Subcutaneous adipose tissue (tissue), 4 donors: ENCODE results near the gene SCGB3A1. TPM values are rescaled to one million over a fixed set of nuclear protein-coding genes. Genes with fewer than 3 reads are reported as not detected.

Experiments used
- CTCF ChIP-seq: fragments of 450-650 bp; IDR thresholded peaks from one replicate; pipeline ENCODE4 v1.5.1; 2016; ENCODE audit warnings: low read depth, mild to moderate bottlenecking, control low read depth, antibody characterized with exemption, moderate library complexity
- total RNA-seq, 4 donors: library from RNA; depleted of rRNA; stranded (reverse); fragments of >200 nt; gene quantifications; one replicate each; pipeline ENCODE4 v1.1.0, GENCODE V29; 2016

The SCGB3A1 gene
- total RNA-seq, 4 donors from 2014 or later = not detected

- no peak for TF ChIP-seq CTCF
Measured at GRCh38 chr5:180628211-180628610, 36.9 kb upstream of the SCGB3A1 start.

GRCh38 chr5:180627386-180628120 is 36.3 kb upstream of the SCGB3A1 start:
- no peak for TF ChIP-seq CTCF

- TF ChIP-seq CTCF = no peak
Measured at GRCh38 chr5:180626661-180627385, 35.5 kb upstream of the SCGB3A1 start.

- TF ChIP-seq CTCF = no peak
Measured at GRCh38 chr5:180625791-180626660, 34.7 kb upstream of the SCGB3A1 start.

GRCh38 chr5:180625125-180625790 is 34.0 kb upstream of the SCGB3A1 start:
- no peak for TF ChIP-seq CTCF

GRCh38 chr5:180624587-180624986 is 33.3 kb upstream of the SCGB3A1 start:
- no peak for TF ChIP-seq CTCF
